IMR-90 (cell line): ENCODE results near the gene OR12D3. TPM values are rescaled to one million over a fixed set of nuclear protein-coding genes. Genes with fewer than 3 reads are reported as not detected.

Source experiments
- ATAC-seq: fragments of 200-7000 bp; cut with Tn5 transposase; 2 replicates; pipeline ENCODE4 v1.9.1; 2020; ENCODE audit warnings: low read depth, mild to moderate bottlenecking, moderate library complexity
- BruUV-seq: library from RNA; stranded (reverse); fragments of 400-500 nt; replicated peaks from 2 replicates; lab custom pipeline; 2021; lab: Mats Ljungman, UMichigan
- CTCF ChIA-PET: fragments of 300-600 bp; formaldehyde crosslinking; extraction: SDS; loops from one replicate; lab custom pipeline; 2021; ENCODE audit warnings: antibody characterized with exemption; lab: Yijun Ruan, JAX
- POLR2A ChIA-PET: fragments of 300-600 bp; sonication (Branson Sonifier 250); formaldehyde crosslinking; loops from one replicate; lab custom pipeline; 2022; ENCODE audit warnings: antibody characterized with exemption; ENCODE audit not compliant: unreplicated experiment; lab: Charles Lee
- DNase-seq: peaks from one replicate; pipeline ENCODE4 v3.0.0; 2013
- H2AFZ ChIP-seq: replicated peaks from 2 replicates; pipeline ENCODE3; 2013; ENCODE audit warnings: low read length, mild to moderate bottlenecking; ENCODE audit not compliant: poor library complexity
- H2AK5ac ChIP-seq: 2 replicates; pipeline ENCODE4 v1.6.1; 2013; ENCODE audit warnings: low read depth, low read length, inconsistent platforms
- H2AK9ac ChIP-seq: replicated peaks from 2 replicates; pipeline ENCODE3; 2013; ENCODE audit warnings: mild to moderate bottlenecking, low read depth, low read length, moderate library complexity; ENCODE audit not compliant: poor library complexity
- H2BK120ac ChIP-seq: 2 replicates; pipeline ENCODE4 v1.6.1; 2013; ENCODE audit warnings: low read depth, low read length, inconsistent platforms
- H2BK15ac ChIP-seq: 3 replicates; pipeline ENCODE4 v1.6.1; 2013; ENCODE audit warnings: low read depth, low read length, inconsistent platforms
- H2BK20ac ChIP-seq: 2 replicates; pipeline ENCODE4 v1.6.1; 2013; ENCODE audit warnings: low read depth, mild to moderate bottlenecking, inconsistent platforms, low read length, moderate library complexity
- H2BK5ac ChIP-seq: 2 replicates; pipeline ENCODE4 v1.6.1; 2013; ENCODE audit warnings: mild to moderate bottlenecking, low read depth, low read length, inconsistent platforms; ENCODE audit not compliant: poor library complexity, severe bottlenecking
- H3K14ac ChIP-seq: replicated peaks from 2 replicates; pipeline ENCODE4 v1.6.1; 2013; ENCODE audit warnings: low read depth, low read length, inconsistent platforms
- H3K18ac ChIP-seq: 2 replicates; pipeline ENCODE4 v1.6.1; 2013; ENCODE audit warnings: low read depth, low read length, control low read depth
- H3K23ac ChIP-seq: 2 replicates; pipeline ENCODE4 v1.6.1; 2013; ENCODE audit warnings: low read depth, low read length, inconsistent platforms
- H3K27ac ChIP-seq: 2 replicates; pipeline ENCODE4 v1.5.1; 2013; ENCODE audit warnings: mild to moderate bottlenecking, control low read depth, low read length; ENCODE audit not compliant: insufficient read depth
- H3K27me3 ChIP-seq: 2 replicates; pipeline ENCODE4 v1.6.1; 2013; ENCODE audit warnings: low read length; ENCODE audit not compliant: control insufficient read depth, insufficient read depth
- H3K36me3 ChIP-seq: 2 replicates; pipeline ENCODE4 v1.6.1; 2013; ENCODE audit warnings: low read length, mixed read lengths; ENCODE audit not compliant: control insufficient read depth, insufficient read depth
- H3K4ac ChIP-seq: 2 replicates; pipeline ENCODE4 v1.6.1; 2013; ENCODE audit warnings: low read depth, low read length, inconsistent platforms
- H3K4me1 ChIP-seq: 2 replicates; pipeline ENCODE4 v1.6.1; 2013; ENCODE audit warnings: low read length, mixed read lengths; ENCODE audit not compliant: control insufficient read depth, insufficient read depth
- H3K4me2 ChIP-seq: 2 replicates; pipeline ENCODE4 v1.6.1; 2013; ENCODE audit warnings: low read depth, mild to moderate bottlenecking, control low read depth, low read length, moderate library complexity
- H3K4me3 ChIP-seq: 2 replicates; pipeline ENCODE4 v1.5.1; 2013; ENCODE audit warnings: low read depth, mild to moderate bottlenecking, control low read depth, low read length, moderate library complexity; ENCODE audit not compliant: insufficient read depth
- H3K56ac ChIP-seq: 2 replicates; pipeline ENCODE4 v1.6.1; 2013; ENCODE audit warnings: low read length, inconsistent platforms; ENCODE audit not compliant: insufficient read depth; ENCODE audit errors: extremely low read depth
- H3K79me1 ChIP-seq, 2 experiments: 2 replicates each; pipeline ENCODE4 v1.6.1; 2013; ENCODE audit warnings: low read length in 2 of 2, inconsistent platforms in 1 of 2, low read depth in 1 of 2
- H3K9ac ChIP-seq: 2 replicates; pipeline ENCODE4 v1.6.1; 2013; ENCODE audit warnings: low read depth, low read length, control low read depth
- H3K9me1 ChIP-seq: 2 replicates; pipeline ENCODE4 v1.6.1; 2013; ENCODE audit warnings: low read length, inconsistent platforms; ENCODE audit not compliant: insufficient read depth
- H3K9me3 ChIP-seq: 2 replicates; pipeline ENCODE4 v1.6.1; 2013; ENCODE audit warnings: low read length; ENCODE audit not compliant: control insufficient read depth, insufficient read depth
- H4K20me1 ChIP-seq: 2 replicates; pipeline ENCODE4 v1.6.1; 2013; ENCODE audit warnings: low read length, inconsistent platforms; ENCODE audit not compliant: insufficient read depth
- H4K5ac ChIP-seq: 2 replicates; pipeline ENCODE4 v1.6.1; 2013; ENCODE audit warnings: mild to moderate bottlenecking, low read depth, low read length, control low read depth
- H4K8ac ChIP-seq, 2 experiments: 2 replicates each; pipeline ENCODE4 v1.6.1; 2013; ENCODE audit warnings: low read depth in 2 of 2, low read length in 2 of 2, control low read depth in 1 of 2, inconsistent platforms in 1 of 2
- H4K91ac ChIP-seq: 2 replicates; pipeline ENCODE4 v1.6.1; 2013; ENCODE audit warnings: low read depth, low read length, inconsistent platforms; ENCODE audit not compliant: insufficient read depth
- CEBPB ChIP-seq: IDR thresholded peaks from 2 replicates; pipeline ENCODE4 v1.6.1; 2012; ENCODE audit warnings: low read depth, low read length, improper control_type of control experiment
- CHD1 ChIP-seq: IDR thresholded peaks from 2 replicates; pipeline ENCODE4 v1.6.1; 2012; ENCODE audit warnings: low read depth, low read length, improper control_type of control experiment
- FOS ChIP-seq: fragments of 150-350 bp; IDR thresholded peaks from 2 replicates; pipeline ENCODE4 v1.6.1; 2016; ENCODE audit warnings: low read depth, low read length
- MAFK ChIP-seq: IDR thresholded peaks from 2 replicates; pipeline ENCODE4 v1.6.1; 2012; ENCODE audit warnings: low read depth, low read length, improper control_type of control experiment
- MAZ ChIP-seq: IDR thresholded peaks from 2 replicates; pipeline ENCODE4 v1.6.1; 2012; ENCODE audit warnings: low read depth, mild to moderate bottlenecking, low read length, improper control_type of control experiment, moderate library complexity, borderline replicate concordance
- MXI1 ChIP-seq: IDR thresholded peaks from 2 replicates; pipeline ENCODE4 v1.6.1; 2012; ENCODE audit warnings: low read depth, mild to moderate bottlenecking, low read length, moderate library complexity, borderline replicate concordance
- NFE2L2 ChIP-seq: fragments of 150-350 bp; IDR thresholded peaks from 2 replicates; pipeline ENCODE4 v1.6.1; 2016; ENCODE audit warnings: low read depth, mild to moderate bottlenecking, low read length
- RAD21 ChIP-seq: IDR thresholded peaks from 2 replicates; pipeline ENCODE4 v1.6.1; 2012; ENCODE audit warnings: low read length, improper control_type of control experiment
- RCOR1 ChIP-seq: IDR thresholded peaks from 2 replicates; pipeline ENCODE4 v1.6.1; 2012; ENCODE audit warnings: mild to moderate bottlenecking, low read length, improper control_type of control experiment; ENCODE audit not compliant: insufficient replicate concordance
- RFX5 ChIP-seq: IDR thresholded peaks from 2 replicates; pipeline ENCODE4 v1.8.0; 2012; ENCODE audit warnings: low read depth, mild to moderate bottlenecking, low read length, moderate library complexity
- WGBS, 2 experiments: methylation state at CpG; one replicate each; pipeline versions ENCODE4 v1.1.5 to v1.1.7; 2013; ENCODE audit warnings: missing lambda C conversion rate in 2 of 2; ENCODE audit not compliant: insufficient read length in 1 of 2; ENCODE audit errors: extremely low coverage in 2 of 2; 5-methylcytosine and 5-hydroxymethylcytosine counted together
- dilution Hi-C: fragments of 300-500 bp; cut with HindIII; formaldehyde crosslinking; loops from one replicate; pipeline ENCODE4 v1.14.3; 2018; ENCODE audit warnings: low sequenced_read_pairs; ENCODE audit not compliant: unreplicated experiment
- in situ Hi-C: fragments of 300-500 bp; cut with MboI; formaldehyde crosslinking; loops from 3 replicates; pipeline ENCODE4 v1.14.3; 2019; ENCODE audit warnings: low sequenced_read_pairs, inconsistent platforms, mixed read lengths
- intact Hi-C: fragments of 100-400 bp; cut with micrococcal nuclease; formaldehyde crosslinking; loops from 2 replicates; pipeline ENCODE4 v1.10.0; 2022
- polyA plus RNA-seq, 3 experiments: library from polyadenylated mRNA; depleted of rRNA; stranded (reverse); fragments of >200 nt; gene quantifications; 2 replicates each; pipeline ENCODE4 v1.2.3, GENCODE V29; 2012; ENCODE audit warnings: low replicate concordance in 1 of 3
- total RNA-seq: library from RNA; depleted of rRNA; stranded (reverse); fragments of >200 nt; gene quantifications from 2 replicates; pipeline ENCODE4 v1.2.3, GENCODE V29; 2012
- TF ChIP-seq, protein P1 (sequence below): fragments of 150-350 bp; IDR thresholded peaks from 2 replicates; pipeline ENCODE4 v1.6.1; 2017; ENCODE audit warnings: mild to moderate bottlenecking, antibody characterized with exemption, low read length, low read depth
- TF ChIP-seq, protein P2 (sequence below): conservative IDR thresholded peaks from 2 replicates; pipeline ENCODE4 v1.5.1; 2012; ENCODE audit warnings: mild to moderate bottlenecking, low read depth, low read length, improper control_type of control experiment
- TF ChIP-seq, protein P3 (sequence below): fragments of 150-350 bp; IDR thresholded peaks from 2 replicates; pipeline ENCODE4 v1.6.1; 2016; ENCODE audit warnings: low read depth, mild to moderate bottlenecking, low read length, moderate library complexity, borderline replicate concordance

The OR12D3 gene
- total and polyA plus RNA-seq, 2 of the 4 experiments (the other 2 are of a cell fraction), result not detected

DNA sequence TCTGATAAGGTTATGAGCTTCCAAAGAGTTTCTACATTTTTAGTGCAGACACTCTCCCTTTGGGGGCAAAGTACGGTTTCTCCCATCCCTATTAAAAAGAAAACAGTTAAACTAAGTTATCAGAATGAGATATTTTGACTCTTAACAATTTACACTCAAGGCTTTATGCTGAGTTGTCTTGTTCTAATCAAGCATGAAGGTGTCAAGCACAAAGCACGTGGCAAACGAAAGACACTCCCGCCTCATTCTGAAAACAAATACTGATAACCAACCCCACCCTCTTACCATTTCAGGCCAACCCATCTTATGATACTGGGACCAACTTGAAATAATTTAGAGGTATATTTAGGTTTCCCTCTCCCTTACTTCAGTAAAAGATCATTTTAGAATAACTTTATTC lies 49.3 kb downstream of the OR12D3 start:
- in situ Hi-C loops, result no loop called here
- Histone ChIP-seq H2AK5ac (no peak overlapping the region), H2BK5ac (no peak overlapping the region), H2BK20ac (no peak overlapping the region), H3K36me3 (no peaks in the 10 kb centered on the region), H4K5ac (no peak overlapping the region), H3K4ac (no peak overlapping the region), H3K56ac (no peak overlapping the region), H3K9me1 (no peaks in the 10 kb centered on the region), H3K27me3 (no peaks in the 10 kb centered on the region), H4K20me1 (no peaks in the 10 kb centered on the region), H3K4me3 (no peak overlapping the region), H3K27ac (no peak overlapping the region), H3K23ac (no peak overlapping the region), H2BK15ac (no peak overlapping the region), H4K8ac (no peak overlapping the region), H2AK9ac (no peak overlapping the region), H2AFZ (no peak overlapping the region), H3K4me2 (no peak overlapping the region), H3K9me3 (peaks cover 3% of the 10 kb centered on the region), H3K4me1 (no peaks in the 10 kb centered on the region), H2BK120ac (no peak overlapping the region), H4K91ac (no peak overlapping the region), H3K14ac (no peak overlapping the region), H3K18ac (no peak overlapping the region), H3K9ac (no peak overlapping the region), H3K79me1 (no peaks in the 10 kb centered on the region)
- TF ChIP-seq, protein P1, sequence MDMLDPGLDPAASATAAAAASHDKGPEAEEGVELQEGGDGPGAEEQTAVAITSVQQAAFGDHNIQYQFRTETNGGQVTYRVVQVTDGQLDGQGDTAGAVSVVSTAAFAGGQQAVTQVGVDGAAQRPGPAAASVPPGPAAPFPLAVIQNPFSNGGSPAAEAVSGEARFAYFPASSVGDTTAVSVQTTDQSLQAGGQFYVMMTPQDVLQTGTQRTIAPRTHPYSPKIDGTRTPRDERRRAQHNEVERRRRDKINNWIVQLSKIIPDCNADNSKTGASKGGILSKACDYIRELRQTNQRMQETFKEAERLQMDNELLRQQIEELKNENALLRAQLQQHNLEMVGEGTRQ, result no peak
- TF ChIP-seq RAD21 (no peak), MXI1 (no peak), NFE2L2 (no peak), CHD1 (no peak), RFX5 (no peak), MAZ (no peak), FOS (no peak), MAFK (no peak), RCOR1 (no peak), CEBPB (no peak)
- TF ChIP-seq, protein P2, sequence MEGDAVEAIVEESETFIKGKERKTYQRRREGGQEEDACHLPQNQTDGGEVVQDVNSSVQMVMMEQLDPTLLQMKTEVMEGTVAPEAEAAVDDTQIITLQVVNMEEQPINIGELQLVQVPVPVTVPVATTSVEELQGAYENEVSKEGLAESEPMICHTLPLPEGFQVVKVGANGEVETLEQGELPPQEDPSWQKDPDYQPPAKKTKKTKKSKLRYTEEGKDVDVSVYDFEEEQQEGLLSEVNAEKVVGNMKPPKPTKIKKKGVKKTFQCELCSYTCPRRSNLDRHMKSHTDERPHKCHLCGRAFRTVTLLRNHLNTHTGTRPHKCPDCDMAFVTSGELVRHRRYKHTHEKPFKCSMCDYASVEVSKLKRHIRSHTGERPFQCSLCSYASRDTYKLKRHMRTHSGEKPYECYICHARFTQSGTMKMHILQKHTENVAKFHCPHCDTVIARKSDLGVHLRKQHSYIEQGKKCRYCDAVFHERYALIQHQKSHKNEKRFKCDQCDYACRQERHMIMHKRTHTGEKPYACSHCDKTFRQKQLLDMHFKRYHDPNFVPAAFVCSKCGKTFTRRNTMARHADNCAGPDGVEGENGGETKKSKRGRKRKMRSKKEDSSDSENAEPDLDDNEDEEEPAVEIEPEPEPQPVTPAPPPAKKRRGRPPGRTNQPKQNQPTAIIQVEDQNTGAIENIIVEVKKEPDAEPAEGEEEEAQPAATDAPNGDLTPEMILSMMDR, result no peak
- TF ChIP-seq, protein P3, sequence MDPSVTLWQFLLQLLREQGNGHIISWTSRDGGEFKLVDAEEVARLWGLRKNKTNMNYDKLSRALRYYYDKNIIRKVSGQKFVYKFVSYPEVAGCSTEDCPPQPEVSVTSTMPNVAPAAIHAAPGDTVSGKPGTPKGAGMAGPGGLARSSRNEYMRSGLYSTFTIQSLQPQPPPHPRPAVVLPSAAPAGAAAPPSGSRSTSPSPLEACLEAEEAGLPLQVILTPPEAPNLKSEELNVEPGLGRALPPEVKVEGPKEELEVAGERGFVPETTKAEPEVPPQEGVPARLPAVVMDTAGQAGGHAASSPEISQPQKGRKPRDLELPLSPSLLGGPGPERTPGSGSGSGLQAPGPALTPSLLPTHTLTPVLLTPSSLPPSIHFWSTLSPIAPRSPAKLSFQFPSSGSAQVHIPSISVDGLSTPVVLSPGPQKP, result no peak
- ATAC-seq, result no peak
- intact Hi-C loops, result no loop called here
- no TSS peak for BruUV-seq
- dilution Hi-C loops, result no loop called here
- no CpG with 5 or more reads among the region's 4 CpGs for WGBS, 2 experiments
- ChIA-PET POLR2A (no interaction called here), CTCF (no interaction called here)
- no peak for DNase-seq
